HG02759 (cell line): ENCODE data around the gene CCDC15.
"Not testable (repeated sequence)": the region's sequence is repeated elsewhere in the genome, so short reads cannot be mapped to it uniquely, and the experiment has no call there.

Experiments used
- ATAC-seq: cut with Tn5 transposase; IDR thresholded peaks from one replicate; pipeline ENCODE4 v1.9.1; 2021; ENCODE audit warnings: mild to moderate bottlenecking, moderate library complexity; ENCODE audit not compliant: unreplicated experiment

The CCDC15 gene

DNA sequence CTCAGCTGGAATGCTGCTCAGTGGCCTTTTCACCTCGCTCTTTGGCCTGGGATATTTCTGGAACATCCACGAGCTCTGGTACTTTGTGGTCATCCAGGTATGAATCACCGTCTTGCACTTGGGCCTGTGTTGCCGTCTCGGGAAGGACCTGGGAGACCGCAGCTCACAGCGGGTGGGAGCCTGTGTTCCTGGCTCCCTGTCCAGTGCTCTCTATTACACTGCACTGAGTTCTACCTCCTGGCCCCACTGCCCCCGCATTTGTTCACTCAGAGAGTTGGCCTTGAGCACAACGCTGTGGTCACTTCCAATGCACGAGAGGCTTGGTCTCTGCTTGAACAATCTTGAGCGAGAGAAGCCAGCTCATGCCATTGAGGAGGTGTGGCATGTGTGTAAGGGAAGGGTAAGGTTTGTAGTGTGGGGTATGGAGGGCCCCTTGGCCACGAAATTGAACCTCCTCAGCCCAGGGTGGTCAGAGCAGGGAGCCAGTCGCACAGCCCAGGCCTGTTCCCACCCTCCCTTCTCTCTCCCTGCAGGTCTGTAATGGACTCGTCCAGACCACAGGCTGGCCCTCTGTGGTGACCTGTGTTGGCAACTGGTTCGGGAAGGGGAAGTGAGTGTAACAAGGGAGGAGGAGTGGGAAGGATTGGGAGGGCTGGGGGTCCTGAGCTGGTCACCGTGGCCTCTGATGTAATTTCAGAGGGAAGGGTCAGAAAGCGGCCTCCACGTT is 125.3 kb downstream of the CCDC15 start:
- no peak for ATAC-seq

DNA sequence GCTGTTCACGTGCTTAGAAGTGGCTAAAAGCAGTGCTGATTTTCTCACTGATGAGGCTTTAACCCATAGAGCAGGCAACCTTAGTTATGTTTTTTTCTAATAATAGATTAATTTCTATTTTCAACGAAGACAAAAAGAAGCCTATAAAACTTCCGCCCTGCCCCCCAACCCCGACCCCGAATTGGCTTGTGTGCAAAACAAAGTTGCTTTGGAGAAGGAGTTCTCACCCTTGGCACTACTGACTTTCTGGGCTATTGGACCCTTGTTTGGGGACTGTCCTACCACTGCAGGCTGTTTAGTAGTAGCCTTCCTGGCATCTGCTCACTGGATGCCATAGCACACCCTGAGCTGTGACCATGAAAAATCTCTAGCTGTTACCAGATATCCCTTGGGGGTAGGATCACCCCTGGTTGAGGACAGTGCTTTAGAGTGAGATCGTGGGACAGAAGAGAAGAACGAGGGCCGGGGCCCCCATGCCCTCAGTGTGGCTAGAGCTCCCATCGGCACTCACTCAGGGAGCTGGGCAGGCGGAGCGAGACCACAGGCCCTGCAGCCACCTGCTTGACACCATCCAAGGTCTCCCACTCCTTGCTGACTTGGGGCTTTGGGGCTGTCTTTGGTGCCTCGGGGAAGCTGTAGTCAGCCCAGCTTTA is 126.0 kb downstream of the CCDC15 start:
- ATAC-seq: no peak

DNA sequence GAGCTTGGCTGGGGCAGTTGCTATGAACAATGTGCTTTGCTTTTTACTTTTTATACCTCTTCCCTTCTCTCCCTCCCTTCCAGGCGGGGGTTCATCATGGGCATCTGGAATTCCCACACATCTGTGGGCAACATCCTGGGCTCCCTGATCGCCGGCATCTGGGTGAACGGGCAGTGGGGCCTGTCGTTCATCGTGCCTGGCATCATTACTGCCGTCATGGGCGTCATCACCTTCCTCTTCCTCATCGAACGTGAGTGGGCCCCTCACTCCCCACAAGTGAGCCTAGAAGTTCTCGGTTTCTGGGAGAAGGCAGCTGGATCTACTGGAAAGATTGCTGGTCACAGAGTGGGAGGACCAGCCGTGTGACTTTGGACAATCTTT is 126.5 kb downstream of the CCDC15 start:
- no peak for ATAC-seq

DNA sequence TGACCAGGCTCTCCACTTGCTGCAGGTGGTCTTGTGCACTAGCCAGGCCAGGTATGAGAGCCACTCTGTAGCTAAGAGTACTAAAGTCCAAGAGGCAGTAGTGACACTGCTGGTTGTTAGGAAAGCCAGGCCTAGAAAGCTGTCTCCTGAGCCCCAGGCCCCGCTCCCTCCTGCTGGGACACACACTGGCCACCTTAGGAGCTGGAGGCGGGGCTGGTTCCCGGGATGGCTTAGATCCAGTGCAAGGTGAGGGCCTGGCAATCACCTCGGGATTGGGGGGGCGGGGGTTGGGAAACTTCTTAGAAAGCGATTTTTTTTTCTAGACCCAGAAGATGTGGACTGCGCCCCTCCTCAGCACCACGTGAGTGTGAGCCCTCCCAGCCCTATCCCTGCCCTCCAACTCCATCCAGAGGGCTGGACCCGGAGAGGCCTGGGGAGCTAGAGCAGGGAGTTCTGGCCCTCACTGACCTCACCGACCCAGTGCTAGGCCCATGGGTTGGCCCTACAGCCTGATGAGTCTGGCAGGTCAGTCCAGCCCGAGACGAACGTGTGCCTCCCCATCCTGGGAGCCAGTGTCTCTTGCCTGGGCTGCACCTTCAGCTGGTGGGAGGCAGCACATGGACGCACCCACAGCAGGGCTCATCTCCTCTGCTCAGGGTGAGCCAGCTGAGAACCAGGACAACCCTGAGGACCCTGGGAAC is 127.2 kb downstream of the CCDC15 start:
- no peak for ATAC-seq

DNA sequence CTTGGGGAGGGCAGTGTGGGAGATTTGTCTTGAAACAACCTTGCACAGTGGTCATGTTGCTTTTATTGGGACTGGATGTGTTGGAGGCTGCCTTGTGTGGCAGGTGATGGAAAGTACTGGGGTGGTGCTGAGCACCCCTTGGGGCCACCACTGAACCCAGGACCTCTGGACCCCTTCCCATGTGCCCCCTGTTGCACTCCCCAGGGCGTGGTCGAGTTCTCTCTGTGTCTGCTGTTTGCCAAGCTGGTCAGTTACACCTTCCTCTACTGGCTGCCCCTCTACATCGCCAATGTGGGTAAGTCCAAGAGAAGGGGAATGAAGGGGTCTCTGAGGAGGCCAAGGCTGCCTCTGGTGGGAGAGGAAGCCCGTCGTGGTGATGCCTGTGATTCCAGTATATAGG is 128.0 kb downstream of the CCDC15 start:
- ATAC-seq: no peak

DNA sequence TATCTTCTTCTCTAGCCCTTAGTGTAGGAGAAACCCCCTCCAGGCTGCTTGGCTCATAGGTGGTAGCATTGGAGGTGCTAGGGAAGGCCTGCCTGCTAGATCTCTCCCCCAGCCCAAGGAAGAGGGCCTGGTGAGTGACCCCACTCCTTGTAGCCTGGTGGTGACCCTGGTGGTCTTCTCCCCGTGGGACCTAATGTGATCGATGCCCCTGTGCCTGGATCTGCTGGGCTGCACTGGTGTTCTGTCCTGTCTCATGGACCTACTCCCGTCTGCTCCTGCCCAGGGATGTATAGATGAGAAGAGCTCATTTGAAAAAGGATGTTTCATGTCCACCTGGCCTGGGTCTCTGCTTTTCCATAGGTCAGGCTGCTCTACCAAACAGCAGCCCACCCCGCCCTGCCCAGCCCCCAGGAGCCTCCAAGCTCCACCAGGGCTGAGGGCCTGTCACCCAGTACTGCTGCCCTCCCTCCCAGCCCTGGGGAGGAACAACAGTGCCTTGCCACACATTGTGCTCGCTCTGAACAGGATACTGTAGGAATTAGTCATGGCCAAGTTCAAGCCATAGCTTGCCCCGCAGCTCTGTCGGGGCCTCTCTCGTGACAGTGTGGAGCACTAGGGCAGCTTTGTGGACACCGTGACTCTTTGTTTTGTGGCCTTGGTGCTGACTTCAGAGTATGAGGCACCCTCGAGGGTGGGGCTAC is 128.8 kb downstream of the CCDC15 start:
- no peak for ATAC-seq

DNA sequence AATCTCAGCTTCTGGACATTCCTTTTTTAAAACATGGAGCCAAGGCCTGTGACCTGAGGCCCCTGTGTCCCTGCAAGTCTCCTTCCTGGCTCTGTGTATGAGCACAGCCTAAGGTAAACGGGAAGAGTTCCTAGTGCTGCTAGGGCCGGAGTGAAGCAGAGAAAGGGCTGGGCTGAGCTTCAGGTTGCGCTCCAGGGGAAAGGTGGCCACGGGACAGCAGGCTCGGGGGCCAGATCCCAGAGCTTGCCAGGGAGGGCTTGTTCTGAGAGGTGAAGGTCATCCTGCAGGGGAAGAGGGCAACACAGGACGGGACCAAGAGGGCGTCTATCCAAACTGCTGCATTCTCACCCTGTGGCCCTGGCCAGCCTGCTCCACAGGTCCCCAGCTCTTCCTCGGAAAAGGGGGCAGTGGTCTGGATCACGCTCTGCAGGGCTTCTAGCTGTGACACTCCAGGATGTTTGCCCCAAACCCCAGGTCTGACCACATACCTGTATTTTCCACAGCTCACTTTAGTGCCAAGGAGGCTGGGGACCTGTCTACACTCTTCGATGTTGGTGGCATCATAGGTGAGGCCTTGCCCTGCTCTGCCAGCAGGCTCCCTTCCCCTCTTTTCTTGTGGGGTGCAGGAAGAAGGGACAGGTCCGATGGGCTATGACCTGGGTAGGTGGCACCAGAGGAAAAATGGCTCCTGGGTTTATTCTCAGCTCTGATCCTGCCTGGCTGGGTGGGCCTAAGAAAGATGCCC is 129.5 kb downstream of the CCDC15 start:
- no peak for ATAC-seq

DNA sequence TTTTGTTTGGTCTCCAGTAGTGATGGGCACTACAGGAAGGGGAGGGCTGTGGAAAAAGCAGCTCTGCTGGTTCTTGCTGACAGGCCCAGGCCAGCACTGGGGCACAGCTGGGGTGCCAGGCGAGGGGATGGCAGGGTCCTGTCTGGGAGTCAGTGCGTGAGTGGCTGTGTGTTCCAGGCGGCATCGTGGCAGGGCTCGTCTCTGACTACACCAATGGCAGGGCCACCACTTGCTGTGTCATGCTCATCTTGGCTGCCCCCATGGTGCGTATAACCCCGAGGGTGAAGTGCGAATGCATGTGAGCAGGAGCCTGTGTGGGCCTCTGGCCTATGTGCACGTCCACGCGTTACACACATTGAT is 130.0 kb downstream of the CCDC15 start:
- no peak for ATAC-seq

DNA sequence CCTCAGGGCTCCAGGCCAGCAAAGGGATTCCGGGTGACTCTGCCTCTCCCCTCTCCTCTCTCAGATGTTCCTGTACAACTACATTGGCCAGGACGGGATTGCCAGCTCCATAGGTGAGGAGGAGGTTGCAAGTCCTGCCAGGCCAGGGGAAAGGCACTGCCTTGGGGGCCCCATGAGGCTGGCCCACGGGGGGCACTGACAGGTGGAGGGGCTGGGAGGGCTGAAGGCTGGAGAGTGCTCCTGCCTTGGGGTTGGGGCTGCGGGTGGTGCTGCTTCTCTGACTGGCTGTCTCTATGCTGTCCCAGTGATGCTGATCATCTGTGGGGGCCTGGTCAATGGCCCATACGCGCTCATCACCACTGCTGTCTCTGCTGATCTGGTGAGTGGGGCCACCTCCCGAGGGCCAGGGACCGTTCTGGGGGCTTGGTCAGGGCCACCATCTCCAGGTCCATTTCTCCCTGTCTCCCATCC is 130.8 kb downstream of the CCDC15 start:
- no peak for ATAC-seq

DNA sequence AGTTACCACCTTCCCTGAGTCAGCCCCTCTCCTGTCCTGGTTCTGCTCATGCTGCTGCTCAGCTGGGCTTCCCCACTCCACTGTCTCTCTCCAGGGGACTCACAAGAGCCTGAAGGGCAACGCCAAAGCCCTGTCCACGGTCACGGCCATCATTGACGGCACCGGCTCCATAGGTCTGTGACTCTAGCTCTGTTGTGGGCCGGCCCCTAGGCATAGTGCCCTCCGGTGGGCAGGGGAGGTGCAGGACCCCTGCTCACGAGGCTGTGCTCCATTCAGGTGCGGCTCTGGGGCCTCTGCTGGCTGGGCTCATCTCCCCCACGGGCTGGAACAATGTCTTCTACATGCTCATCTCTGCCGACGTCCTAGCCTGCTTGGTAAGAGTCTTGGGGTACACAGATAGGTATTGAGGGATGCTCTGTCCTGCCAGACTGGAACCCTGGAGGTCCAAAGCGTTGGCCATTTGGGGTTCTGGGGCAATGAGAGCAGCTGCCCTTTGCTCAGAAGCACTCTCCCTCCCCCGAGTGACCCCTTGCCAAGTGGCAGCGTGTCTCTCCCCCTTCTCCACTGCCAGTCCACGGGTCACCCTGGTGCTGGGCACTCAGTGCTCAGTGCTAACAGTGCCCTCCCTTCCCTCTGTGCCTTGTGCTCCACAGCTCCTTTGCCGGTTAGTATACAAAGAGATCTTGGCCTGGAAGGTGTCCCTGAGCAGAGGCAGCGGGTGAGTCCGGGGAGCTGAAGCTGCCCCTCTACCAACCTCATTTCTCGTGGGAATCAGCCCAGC is 131.5 kb downstream of the CCDC15 start:
- no peak for ATAC-seq

DNA sequence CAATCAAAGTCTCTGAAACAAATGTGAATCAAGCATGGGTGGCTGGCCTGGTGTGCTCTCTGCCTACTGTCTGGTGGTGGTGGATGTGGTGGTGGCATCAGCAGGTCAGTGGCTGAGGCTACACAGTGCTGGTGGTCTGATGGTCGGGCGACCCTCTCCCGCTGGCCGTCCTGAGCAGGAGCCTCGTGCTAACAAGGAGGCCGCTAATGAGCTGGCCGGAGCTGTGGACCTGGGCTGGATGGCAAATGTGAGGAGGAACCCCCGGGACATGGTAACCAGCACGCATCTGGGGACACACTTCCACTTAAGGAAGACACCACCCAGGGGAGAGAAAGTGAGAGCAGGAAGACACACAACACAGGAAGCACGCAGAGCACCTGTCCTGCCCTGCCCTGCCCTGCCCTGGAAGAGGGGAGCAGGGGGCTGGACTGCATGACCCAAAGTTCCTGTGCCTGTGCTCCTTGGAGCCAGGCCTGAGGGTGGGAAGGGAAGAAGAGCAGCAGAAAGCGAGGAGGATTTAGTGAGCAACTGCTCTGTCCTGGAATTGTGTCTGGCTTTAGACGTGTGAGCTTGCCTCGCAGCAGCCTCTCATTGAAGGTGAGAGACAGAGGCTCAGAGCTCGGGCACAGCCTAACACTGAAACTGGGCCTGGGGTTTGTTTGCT is 132.8 kb downstream of the CCDC15 start:
- no peak for ATAC-seq

DNA sequence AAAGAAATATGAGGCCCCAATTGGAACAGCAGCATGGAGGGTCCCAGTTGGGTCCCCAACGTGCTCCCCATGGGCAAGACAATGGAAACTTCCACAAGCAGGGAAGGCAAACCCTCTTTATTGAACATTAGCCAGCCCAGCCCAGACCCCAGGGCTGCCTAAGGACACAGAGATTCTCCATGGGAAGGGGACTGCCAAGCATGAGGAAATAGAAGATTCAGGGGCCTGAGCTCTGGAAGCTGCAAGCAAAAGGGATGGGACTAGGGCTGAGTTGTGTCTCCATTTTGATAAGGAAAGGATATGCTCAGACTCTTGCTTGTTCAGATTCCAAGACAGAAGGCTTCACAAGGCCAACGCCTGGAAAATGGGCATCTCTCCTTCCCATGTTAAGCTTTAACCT is 134.1 kb downstream of the CCDC15 start:
- ATAC-seq: no peak

DNA sequence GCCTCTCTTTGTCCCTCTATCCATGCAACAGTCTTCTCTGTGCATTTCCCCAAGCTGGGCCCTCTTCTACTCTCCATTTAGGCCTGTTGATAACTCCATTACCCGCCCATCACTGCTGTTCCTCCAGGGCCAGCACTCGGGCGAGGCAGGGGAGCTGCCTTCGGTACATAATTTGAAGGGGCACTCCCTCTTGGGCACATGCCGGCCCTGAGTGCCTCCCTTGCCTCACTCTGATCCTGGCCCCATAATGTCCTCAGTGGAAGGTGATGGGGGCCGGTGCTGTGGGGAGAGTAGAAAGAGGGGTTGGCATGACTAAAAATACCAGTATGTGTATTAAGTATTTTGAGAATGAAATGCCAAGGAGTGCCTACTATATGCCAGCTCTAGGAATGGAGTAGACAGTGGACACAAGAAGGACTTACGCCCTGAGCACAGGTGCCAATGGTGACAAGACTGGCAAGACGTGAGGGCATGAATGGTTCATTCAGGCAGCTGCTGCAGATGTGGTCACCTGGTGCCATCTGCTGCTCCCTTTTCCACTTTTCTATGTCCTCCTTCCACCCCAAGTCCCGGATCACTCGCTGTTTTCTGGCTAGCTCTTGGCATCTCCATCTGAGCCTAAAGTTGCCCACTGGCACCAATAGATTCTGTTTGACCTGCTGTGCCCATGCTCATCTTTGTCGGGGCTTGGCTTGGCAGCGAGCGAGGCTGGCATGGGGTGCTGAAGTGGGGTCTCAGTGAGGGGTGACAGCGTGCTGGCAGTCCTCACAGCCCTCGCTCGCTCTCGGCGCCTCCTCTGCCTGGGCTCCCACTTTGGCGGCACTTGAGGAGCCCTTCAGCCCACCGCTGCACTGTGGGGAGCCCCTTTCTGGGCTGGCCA is 134.8 kb downstream of the CCDC15 start:
- ATAC-seq: no peak

DNA sequence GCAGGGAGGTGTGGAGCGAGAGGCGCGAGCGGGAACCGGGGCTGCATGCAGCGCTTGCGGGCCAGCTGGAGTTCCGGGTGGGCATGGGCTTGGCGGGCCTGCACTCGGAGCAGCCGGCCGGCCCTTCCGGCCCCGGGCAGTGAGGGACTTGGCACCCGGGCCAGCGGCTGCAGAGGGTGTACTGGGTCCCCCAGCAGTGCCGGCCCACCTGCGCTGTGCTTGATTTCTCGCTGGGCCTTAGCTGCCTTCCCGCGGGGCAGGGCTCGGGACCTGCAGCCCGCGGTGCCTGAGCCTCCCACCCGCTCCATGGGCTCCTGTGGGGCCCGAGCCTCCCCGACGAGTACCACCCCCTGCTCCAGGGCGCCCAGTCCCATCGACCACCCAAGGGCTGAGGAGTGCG is 135.5 kb downstream of the CCDC15 start:
- not testable (repeated sequence) for ATAC-seq

DNA sequence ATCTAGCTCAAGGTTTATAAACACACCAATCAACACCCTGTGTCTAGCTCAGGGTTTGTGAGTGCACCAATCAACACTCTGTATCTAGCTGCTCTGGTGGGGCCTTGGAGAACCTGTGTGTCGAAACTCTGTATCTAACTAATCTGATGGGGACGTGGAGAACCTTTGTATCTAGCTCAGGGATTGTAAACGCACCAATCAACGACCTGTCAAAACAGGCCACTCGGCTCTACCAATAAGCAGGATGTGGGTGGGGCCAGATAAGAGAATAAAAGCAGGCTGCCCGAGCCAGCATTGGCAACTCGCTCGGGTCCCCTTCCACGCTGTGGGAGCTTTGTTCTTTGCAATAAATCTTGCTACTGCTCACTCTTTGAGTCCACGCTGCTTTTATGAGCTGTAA is 136.1 kb downstream of the CCDC15 start:
- ATAC-seq: not testable (repeated sequence)

DNA sequence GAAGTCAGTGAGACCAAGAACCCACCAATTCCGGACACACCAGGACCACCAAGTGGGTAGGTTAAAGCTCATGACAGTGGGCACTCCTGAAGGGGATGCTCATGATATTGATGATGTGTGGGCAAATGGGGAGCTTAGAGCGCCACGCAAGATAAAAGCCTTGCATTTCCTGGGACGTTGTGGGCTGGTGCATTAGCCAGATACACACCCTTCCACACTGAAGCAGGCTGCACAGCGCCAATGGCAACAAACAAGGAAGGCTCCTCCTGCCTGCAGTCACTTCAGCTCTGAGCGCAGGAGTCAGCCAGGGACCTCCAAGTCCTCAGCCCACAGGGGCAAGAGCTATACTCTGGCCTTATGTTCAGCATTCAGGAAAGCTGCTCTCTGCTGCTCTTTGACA is 136.8 kb downstream of the CCDC15 start:
- ATAC-seq: no peak
